A673 (cell line): Measurements from ENCODE around the gene CPLX1.

Experiments
- CTCF ChIP-seq: fragments of 300-800, 200-600 bp; sonication (generic); conservative IDR thresholded peaks from 2 replicates; pipeline ENCODE4 v1.5.1; 2017; ENCODE audit warnings: low read depth, mild to moderate bottlenecking, antibody characterized with exemption, low read length, moderate library complexity, mixed read lengths
- EZH2 ChIP-seq: fragments of 200-600 bp; sonication (generic); IDR thresholded peaks from 2 replicates; pipeline ENCODE4 v1.6.1; 2017; ENCODE audit warnings: borderline replicate concordance, low read depth, mild to moderate bottlenecking, mixed read lengths, antibody characterized with exemption, low read length; ENCODE audit not compliant: poor library complexity, severe bottlenecking

- TF ChIP-seq CTCF (no peak), EZH2 (no peak)
Measured at GRCh38 chr4:748461-748860, 77.5 kb downstream of the CPLX1 start.
